Progenitor cell of endocrine pancreas (in vitro differentiated cells): Measurements from ENCODE around the gene STH. TPM values are rescaled to one million over a fixed set of nuclear protein-coding genes. Genes with fewer than 3 reads are reported as not detected.
A peak's percentile ranks its signal among the peaks of the same experiment; 100 is the strongest.

Source experiments
- DNase-seq: peaks from one replicate; pipeline ENCODE4 v3.0.0; 2021; ENCODE audit warnings: low spot score; ENCODE audit not compliant: unreplicated experiment
- H3K27ac Mint-ChIP-seq: 2 replicates; pipeline ENCODE4 v1.8.0; 2021; ENCODE audit warnings: mild to moderate bottlenecking, moderate library complexity, mixed read lengths
- H3K27me3 Mint-ChIP-seq: 2 replicates; pipeline ENCODE4 v1.8.0; 2021; ENCODE audit warnings: mixed read lengths
- H3K36me3 Mint-ChIP-seq: 2 replicates; pipeline ENCODE4 v1.8.0; 2022; ENCODE audit warnings: mixed read lengths; ENCODE audit not compliant: insufficient read depth
- H3K4me1 Mint-ChIP-seq: 2 replicates; pipeline ENCODE4 v1.8.0; 2021; ENCODE audit warnings: low read depth, mixed read lengths
- H3K4me3 Mint-ChIP-seq: 2 replicates; pipeline ENCODE4 v1.8.0; 2021; ENCODE audit warnings: low read depth, mild to moderate bottlenecking, moderate library complexity, mixed read lengths
- H3K9me3 Mint-ChIP-seq: 2 replicates; pipeline ENCODE4 v1.8.0; 2021; ENCODE audit warnings: low read depth, mixed read lengths
- CTCF ChIP-seq: fragments of 200-600 bp; sonication (generic); IDR thresholded peaks from one replicate; pipeline ENCODE4 v1.5.0; 2021; ENCODE audit warnings: antibody characterized with exemption, mild to moderate bottlenecking; ENCODE audit not compliant: unreplicated experiment
- long read RNA-seq: library from polyadenylated mRNA; unstranded; transcript quantifications from one replicate; pipeline ENCODE4 v2.0.0, GENCODE V29; 2020
- total RNA-seq: library from RNA; stranded (reverse); gene quantifications from 2 replicates; pipeline ENCODE4 v1.2.1, GENCODE V29; 2021

STH gene, protein sequence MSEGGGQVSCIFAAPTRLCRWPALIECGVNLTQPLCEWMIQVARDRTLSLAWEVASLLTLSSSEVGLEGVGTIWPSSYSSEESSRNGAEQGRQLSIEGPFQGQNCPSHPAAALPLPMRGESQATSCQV
- total RNA-seq: not detected in 2 replicates
- long read RNA-seq: 0 reads

GRCh38 chr17:45998987-45999899, at the start of gene STH:
STH (plus strand) TSS chr17:45999250; CDS start chr17:45999280, 30 bp downstream.
- Mint-ChIP-seq H3K4me3 (no peak within 1 kb of the TSS), H3K36me3 (no peaks in the 10 kb centered on the region), H3K4me1 (no peaks in the 10 kb centered on the region), H3K27me3 (peaks cover 3% of the 10 kb centered on the region), H3K9me3 (no peaks in the 10 kb centered on the region), H3K27ac (no peak within 1 kb of the TSS)
- DNase-seq: no peak
- TF ChIP-seq CTCF: no peak

GRCh38 chr17:45949755-45950320, 49.2 kb upstream of the STH start:
- H3K36me3 Mint-ChIP-seq: no peaks in the 10 kb centered on the region
- no peak for DNase-seq
- peak overlapping the region; percentile 37 for H3K27ac Mint-ChIP-seq
- H3K9me3 Mint-ChIP-seq: no peaks in the 10 kb centered on the region
- no peak overlapping the region for H3K4me3 Mint-ChIP-seq
- H3K27me3 Mint-ChIP-seq: peaks cover 34% of the 10 kb centered on the region
- TF ChIP-seq CTCF: no peak
- H3K4me1 Mint-ChIP-seq: no peaks in the 10 kb centered on the region

GRCh38 chr17:45950888-45951287, 48.2 kb upstream of the STH start:
- Mint-ChIP-seq H3K36me3 (no peaks in the 10 kb centered on the region), H3K27me3 (peaks cover 33% of the 10 kb centered on the region), H3K4me3 (no peak overlapping the region), H3K27ac (no peak overlapping the region), H3K9me3 (no peaks in the 10 kb centered on the region), H3K4me1 (no peaks in the 10 kb centered on the region)
- TF ChIP-seq CTCF: no peak
- no peak for DNase-seq

DNA sequence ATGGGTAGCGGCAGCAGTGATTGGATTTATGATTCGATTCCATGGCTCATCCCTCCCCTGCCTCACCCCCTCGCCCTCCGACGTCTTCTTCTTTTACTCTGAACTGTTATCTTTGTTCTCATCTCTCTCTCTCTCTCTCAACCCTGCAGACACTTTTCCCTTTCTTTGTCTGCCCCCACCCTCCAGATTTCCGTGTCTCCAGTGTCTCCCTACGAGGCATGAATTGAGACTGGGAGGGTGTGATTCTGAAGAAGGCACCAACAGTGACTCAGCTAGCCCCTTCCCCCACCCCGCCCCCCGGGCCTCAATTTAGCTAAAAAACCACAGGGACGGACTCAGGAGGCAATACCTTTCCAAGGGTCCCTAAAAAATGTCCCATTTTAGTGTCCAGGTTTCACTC, 47.6 kb upstream of the STH start:
- peaks cover 33% of the 10 kb centered on the region for H3K27me3 Mint-ChIP-seq
- no peak for DNase-seq
- TF ChIP-seq CTCF: no peak
- H3K4me1 Mint-ChIP-seq: no peaks in the 10 kb centered on the region
- no peaks in the 10 kb centered on the region for H3K36me3 Mint-ChIP-seq
- no peak overlapping the region for H3K27ac Mint-ChIP-seq
- H3K4me3 Mint-ChIP-seq: no peak overlapping the region
- no peaks in the 10 kb centered on the region for H3K9me3 Mint-ChIP-seq

DNA sequence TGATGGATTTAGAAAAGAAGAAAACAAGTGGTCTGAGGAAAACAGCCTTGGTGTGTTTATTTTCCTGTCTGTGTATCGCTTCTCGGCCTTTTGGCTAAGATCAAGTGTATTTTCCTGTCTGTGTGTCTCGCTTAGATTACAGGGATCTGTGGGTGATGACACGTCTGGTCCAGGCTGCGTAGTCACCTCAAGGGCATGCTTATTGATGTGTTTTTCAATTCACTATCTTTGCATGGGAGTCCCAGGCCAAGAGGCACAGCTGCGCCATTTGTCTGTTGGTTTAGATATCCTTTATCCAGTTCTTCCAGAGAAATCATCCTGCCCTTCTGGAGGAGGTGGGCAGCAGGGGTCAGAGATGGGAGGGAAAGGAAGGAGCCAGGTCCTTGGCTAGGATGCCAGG, 47.1 kb upstream of the STH start:
- H3K4me3 Mint-ChIP-seq: no peak overlapping the region
- no peaks in the 10 kb centered on the region for H3K9me3 Mint-ChIP-seq
- no peak for DNase-seq
- no peaks in the 10 kb centered on the region for H3K36me3 Mint-ChIP-seq
- no peak for TF ChIP-seq CTCF
- peaks cover 33% of the 10 kb centered on the region for H3K27me3 Mint-ChIP-seq
- H3K27ac Mint-ChIP-seq: no peak overlapping the region
- no peaks in the 10 kb centered on the region for H3K4me1 Mint-ChIP-seq
